ENCODE measurements around the gene ME2. TPM values are rescaled to one million over a fixed set of nuclear protein-coding genes. Genes with fewer than 3 reads are reported as not detected.

The ME2 gene
- total and polyA plus RNA-seq, 12 donors = 21.7 to 104 (median 72.5) TPM

DNA sequence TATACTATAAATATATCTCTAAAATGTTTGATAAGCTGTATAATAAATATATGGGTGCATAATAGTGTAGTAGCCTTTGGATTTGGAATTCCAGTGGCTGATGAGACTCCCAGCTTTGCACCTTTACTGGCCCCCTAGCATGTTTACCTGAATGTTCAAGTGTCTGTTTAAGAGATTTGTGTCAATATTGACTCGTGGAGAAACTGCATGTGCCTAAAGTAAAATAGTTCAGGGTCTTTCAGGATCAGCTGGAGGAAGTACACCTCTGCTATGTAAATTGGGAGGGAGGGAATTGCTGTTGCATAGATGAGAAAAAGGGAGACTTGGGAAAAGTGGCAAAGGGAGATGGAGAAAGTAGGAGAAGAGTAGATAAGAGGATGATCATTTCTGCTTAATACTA, 23.9 kb downstream of the ME2 start:
- H3K4me3 ChIP-seq = no peak overlapping the region
- no peaks in the 10 kb centered on the region for H3K4me1 ChIP-seq
- H3K9me3 ChIP-seq = peaks cover 0 to 9% (median 0%) of the 10 kb centered on the region in 11 donors
- DNase-seq (no peak), ATAC-seq (no peak)
- H3K27ac ChIP-seq = no peak overlapping the region
- H3K27me3 ChIP-seq = no peaks in the 10 kb centered on the region
- 48 to 63% methylated on average over 1 of the region's 1 CpG for WGBS, 2 donors
- H3K36me3 ChIP-seq = peaks cover 0 to 64% (median 11%) of the 10 kb centered on the region in 9 donors
- intact Hi-C loops (cut with DNase I) = no loop called here
- no peak for TF ChIP-seq CTCF (IDR thresholded peaks at IDR 0.05)

DNA sequence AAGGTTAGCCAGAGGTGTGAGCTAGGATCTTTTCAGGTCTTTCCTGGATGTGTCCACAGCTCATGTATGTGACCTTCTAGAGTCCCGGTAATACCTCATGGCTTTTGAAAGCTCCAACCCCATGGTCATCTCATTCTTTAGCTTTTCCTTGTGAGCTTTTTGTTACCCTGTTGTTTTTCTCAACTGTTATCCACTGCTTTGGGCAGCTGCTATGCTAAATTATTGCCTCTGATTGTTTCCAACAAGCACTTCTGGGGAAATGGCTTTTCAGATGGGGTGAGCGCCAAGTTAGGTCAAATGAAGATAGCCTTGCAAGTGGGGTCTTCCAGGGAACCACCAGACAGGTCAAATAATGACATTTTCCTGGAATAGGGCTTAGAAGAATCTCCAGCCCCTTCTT, 27.9 kb downstream of the ME2 start:
- ATAC-seq (no peak), DNase-seq (no peak)
- no peak overlapping the region for H3K27ac ChIP-seq
- no peak overlapping the region for H3K4me3 ChIP-seq
- no peak for TF ChIP-seq CTCF (IDR thresholded peaks at IDR 0.05)
- peaks cover 0 to 9% (median 0%) of the 10 kb centered on the region in 11 donors for H3K9me3 ChIP-seq
- no peaks in the 10 kb centered on the region for H3K4me1 ChIP-seq
- no peaks in the 10 kb centered on the region for H3K27me3 ChIP-seq
- intact Hi-C loops (cut with DNase I) = no loop called here
- WGBS, 2 donors = 92 to 97% methylated on average over 2 of the region's 2 CpGs
- H3K36me3 ChIP-seq = peaks cover 0 to 76% (median 11%) of the 10 kb centered on the region in 9 donors

DNA sequence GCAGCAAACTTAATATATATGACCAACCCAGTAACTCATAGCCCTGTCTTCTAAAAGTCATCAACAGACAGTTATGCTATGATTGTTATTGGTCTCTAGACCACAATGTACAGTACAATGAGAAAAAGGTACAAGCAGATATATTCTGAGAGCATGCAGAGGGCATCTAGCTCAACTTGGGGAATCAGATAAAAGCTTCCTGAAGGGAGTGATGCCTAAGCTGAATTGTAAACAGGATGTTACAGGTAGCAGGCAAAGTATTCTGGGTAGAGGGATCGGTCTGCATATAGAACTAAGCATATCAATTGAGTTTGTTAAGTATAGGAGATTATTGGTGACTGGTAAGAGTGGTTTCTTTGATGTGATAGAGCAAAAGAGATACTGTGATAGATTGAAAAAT, 30.3 kb downstream of the ME2 start:
- 97 to 98% methylated on average over 1 of the region's 1 CpG for WGBS, 2 donors
- Histone ChIP-seq H3K4me3 (no peak overlapping the region), H3K9me3 (peaks cover 0 to 9% (median 0%) of the 10 kb centered on the region in 11 donors), H3K27ac (no peak overlapping the region), H3K36me3 (peaks cover 0 to 88% (median 11%) of the 10 kb centered on the region in 9 donors), H3K4me1 (no peaks in the 10 kb centered on the region), H3K27me3 (no peaks in the 10 kb centered on the region)
- DNase-seq (no peak), ATAC-seq (no peak)
- no peak for TF ChIP-seq CTCF (IDR thresholded peaks at IDR 0.05)
- intact Hi-C loops (cut with DNase I) = no loop called here

- H3K27me3 ChIP-seq = no peaks in the 10 kb centered on the region
- TF ChIP-seq CTCF (IDR thresholded peaks at IDR 0.05) = no peak
- H3K9me3 ChIP-seq = peaks cover 0 to 9% (median 0%) of the 10 kb centered on the region in 11 donors
- intact Hi-C loops (cut with DNase I) = no loop called here
- H3K4me1 ChIP-seq = no peaks in the 10 kb centered on the region
- DNase-seq (no peak), ATAC-seq (no peak)
- H3K36me3 ChIP-seq = peaks cover 0 to 93% (median 11%) of the 10 kb centered on the region in 9 donors
- WGBS, 2 donors = 93 to 97% methylated on average over 1 of the region's 1 CpG
- no peak overlapping the region for H3K4me3 ChIP-seq
- H3K27ac ChIP-seq = no peak overlapping the region
These were observed 32.1 kb downstream of the ME2 start for GRCh38 chr18:50911006-50911405.

Data from heart right ventricle (tissue), 16 donors.